ENCODE data around the gene DCST1. TPM values are rescaled to one million over a fixed set of nuclear protein-coding genes. Genes with fewer than 3 reads are reported as not detected.

The DCST1 gene
- total RNA-seq, 2 experiments from 2014 or later = not detected

- Histone ChIP-seq H2AFZ (ENCODE audit: low read length) (no peak overlapping the region), H3K4me2 (ENCODE audit: low read length) (no peak overlapping the region), H3K36me3 (ENCODE audit: insufficient read depth, low read length) (no peaks in the 10 kb centered on the region), H3K27ac (ENCODE audit: low read depth, low read length, poor library complexity, severe bottlenecking) (no peak overlapping the region), H4K20me1 (ENCODE audit: insufficient read depth, low read length) (no peaks in the 10 kb centered on the region), H3K9me2 (ENCODE audit: insufficient read depth, low read length) (no peaks in the 10 kb centered on the region), H3K4me1 (ENCODE audit: insufficient read depth, low read length, poor library complexity, severe bottlenecking) (no peaks in the 10 kb centered on the region), H3K4me3 (ENCODE audit: low read depth, low read length, poor library complexity, severe bottlenecking) (no peak overlapping the region), H3K9me3 (ENCODE audit: low read length) (no peaks in the 10 kb centered on the region), H3K79me2 (ENCODE audit: insufficient read depth, low read depth, low read length) (no peaks in the 10 kb centered on the region)
- intact Hi-C loops (cut with micrococcal nuclease; ENCODE audit: unreplicated experiment) = no loop called here
- ChIA-PET POLR2A (interaction anchor here (0.6 kb wide), 1 partner anchor 370 kb away, joined by 3 read pairs; no protein-coding TSS in a partner anchor), CTCF (ENCODE audit: unreplicated experiment) (no interaction called here)
- DNase-seq (ENCODE audit: low spot score) = no peak
- TF ChIP-seq CTCF (conservative IDR thresholded peaks at IDR 0.05; ENCODE audit: low read length) (no peak), EZH2phosphoT487 (IDR thresholded peaks at IDR 0.05; ENCODE audit: borderline replicate concordance, low read depth, low read length) (no peak)
- no TSS peak for BruUV-seq (replicated peaks)
Measured at GRCh38 chr1:155039308-155039669, 5.7 kb downstream of the DCST1 start.

- ChIA-PET CTCF (ENCODE audit: unreplicated experiment) (no interaction called here), POLR2A (no interaction called here)
- intact Hi-C loops (cut with micrococcal nuclease; ENCODE audit: unreplicated experiment) = no loop called here
- BruUV-seq (replicated peaks) = no TSS peak
- TF ChIP-seq CTCF (conservative IDR thresholded peaks at IDR 0.05; ENCODE audit: low read length) (no peak), EZH2phosphoT487 (IDR thresholded peaks at IDR 0.05; ENCODE audit: borderline replicate concordance, low read depth, low read length) (no peak)
- no peaks in the 10 kb centered on the region for H3K79me2 ChIP-seq (ENCODE audit: insufficient read depth, low read depth, low read length)
- H3K9me3 ChIP-seq (ENCODE audit: low read length) = no peaks in the 10 kb centered on the region
- no peak overlapping the region for H3K4me2 ChIP-seq (ENCODE audit: low read length)
- no peaks in the 10 kb centered on the region for H4K20me1 ChIP-seq (ENCODE audit: insufficient read depth, low read length)
- DNase-seq (ENCODE audit: low spot score) = no peak
- no peak overlapping the region for H3K4me3 ChIP-seq (ENCODE audit: low read depth, low read length, poor library complexity, severe bottlenecking)
- H3K27ac ChIP-seq (ENCODE audit: low read depth, low read length, poor library complexity, severe bottlenecking) = no peak overlapping the region
- no peaks in the 10 kb centered on the region for H3K36me3 ChIP-seq (ENCODE audit: insufficient read depth, low read length)
- H3K9me2 ChIP-seq (ENCODE audit: insufficient read depth, low read length) = no peaks in the 10 kb centered on the region
- no peak overlapping the region for H2AFZ ChIP-seq (ENCODE audit: low read length)
- H3K4me1 ChIP-seq (ENCODE audit: insufficient read depth, low read length, poor library complexity, severe bottlenecking) = peaks cover 7% of the 10 kb centered on the region
Measured at GRCh38 chr1:155040358-155041093, 6.9 kb downstream of the DCST1 start.

- H4K20me1 ChIP-seq (ENCODE audit: insufficient read depth, low read length) = no peaks in the 10 kb centered on the region
- no peaks in the 10 kb centered on the region for H3K9me3 ChIP-seq (ENCODE audit: low read length)
- no peak overlapping the region for H2AFZ ChIP-seq (ENCODE audit: low read length)
- H3K79me2 ChIP-seq (ENCODE audit: insufficient read depth, low read depth, low read length) = no peaks in the 10 kb centered on the region
- no TSS peak for BruUV-seq (replicated peaks)
- no peak for DNase-seq (ENCODE audit: low spot score)
- intact Hi-C loops (cut with micrococcal nuclease; ENCODE audit: unreplicated experiment) = no loop called here
- ChIA-PET CTCF (ENCODE audit: unreplicated experiment) (no interaction called here), POLR2A (interaction anchor here (0.6 kb wide), 1 partner anchor 1962 kb away, joined by 5 read pairs; no protein-coding TSS in a partner anchor)
- no peak for TF ChIP-seq EZH2phosphoT487 (IDR thresholded peaks at IDR 0.05; ENCODE audit: borderline replicate concordance, low read depth, low read length)
- no peak for TF ChIP-seq CTCF (conservative IDR thresholded peaks at IDR 0.05; ENCODE audit: low read length)
- no peak overlapping the region for H3K4me3 ChIP-seq (ENCODE audit: low read depth, low read length, poor library complexity, severe bottlenecking)
- no peaks in the 10 kb centered on the region for H3K9me2 ChIP-seq (ENCODE audit: insufficient read depth, low read length)
- no peak overlapping the region for H3K27ac ChIP-seq (ENCODE audit: low read depth, low read length, poor library complexity, severe bottlenecking)
- H3K4me2 ChIP-seq (ENCODE audit: low read length) = no peak overlapping the region
- H3K36me3 ChIP-seq (ENCODE audit: insufficient read depth, low read length) = no peaks in the 10 kb centered on the region
- H3K4me1 ChIP-seq (ENCODE audit: insufficient read depth, low read length, poor library complexity, severe bottlenecking) = peaks cover 7% of the 10 kb centered on the region
Measured at GRCh38 chr1:155042789-155043188, 9.2 kb downstream of the DCST1 start.
